ENCODE measurements around the gene PUS10. TPM values are rescaled to one million over a fixed set of nuclear protein-coding genes. Genes with fewer than 3 reads are reported as not detected.

The PUS10 gene
- total RNA-seq, 1 donor from 2014 or later = 8.9 TPM

DNA sequence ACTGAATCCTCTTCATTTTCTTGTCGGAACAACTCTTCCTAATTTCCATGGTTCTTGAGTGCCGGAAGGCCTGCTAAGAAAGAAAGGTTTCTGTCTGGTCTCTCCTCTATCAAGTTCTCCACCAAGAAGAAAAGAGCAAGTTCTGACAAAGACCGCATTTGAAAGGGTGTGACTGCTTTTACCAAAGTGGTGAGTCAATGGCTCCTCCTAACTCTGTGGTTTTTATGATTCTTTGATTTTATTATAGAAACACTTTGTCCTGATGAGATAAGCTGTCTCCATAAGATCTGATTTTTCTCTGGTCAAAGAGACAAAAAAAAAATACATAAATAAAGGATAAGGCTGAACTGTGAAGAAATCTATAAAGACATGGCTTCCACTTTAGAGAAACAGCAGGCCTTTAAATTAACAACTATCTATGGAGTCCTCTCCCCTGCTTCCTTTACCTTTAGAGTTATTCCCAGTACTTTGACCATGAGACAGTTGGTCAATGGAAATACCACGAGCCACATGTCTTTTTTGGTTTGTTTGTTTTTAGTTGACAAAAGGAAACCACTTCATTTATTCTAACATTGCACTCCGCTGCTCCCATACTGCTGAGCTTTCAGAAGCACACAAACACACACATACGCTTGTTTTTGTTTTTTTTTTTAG lies 69.0 kb downstream of the PUS10 start:
- TF ChIP-seq, protein P1, sequence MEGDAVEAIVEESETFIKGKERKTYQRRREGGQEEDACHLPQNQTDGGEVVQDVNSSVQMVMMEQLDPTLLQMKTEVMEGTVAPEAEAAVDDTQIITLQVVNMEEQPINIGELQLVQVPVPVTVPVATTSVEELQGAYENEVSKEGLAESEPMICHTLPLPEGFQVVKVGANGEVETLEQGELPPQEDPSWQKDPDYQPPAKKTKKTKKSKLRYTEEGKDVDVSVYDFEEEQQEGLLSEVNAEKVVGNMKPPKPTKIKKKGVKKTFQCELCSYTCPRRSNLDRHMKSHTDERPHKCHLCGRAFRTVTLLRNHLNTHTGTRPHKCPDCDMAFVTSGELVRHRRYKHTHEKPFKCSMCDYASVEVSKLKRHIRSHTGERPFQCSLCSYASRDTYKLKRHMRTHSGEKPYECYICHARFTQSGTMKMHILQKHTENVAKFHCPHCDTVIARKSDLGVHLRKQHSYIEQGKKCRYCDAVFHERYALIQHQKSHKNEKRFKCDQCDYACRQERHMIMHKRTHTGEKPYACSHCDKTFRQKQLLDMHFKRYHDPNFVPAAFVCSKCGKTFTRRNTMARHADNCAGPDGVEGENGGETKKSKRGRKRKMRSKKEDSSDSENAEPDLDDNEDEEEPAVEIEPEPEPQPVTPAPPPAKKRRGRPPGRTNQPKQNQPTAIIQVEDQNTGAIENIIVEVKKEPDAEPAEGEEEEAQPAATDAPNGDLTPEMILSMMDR (IDR thresholded peaks at IDR 0.05) = no peak
- no peak overlapping the region for H3K27ac ChIP-seq
- no peaks in the 10 kb centered on the region for H3K27me3 ChIP-seq
- no peak overlapping the region for H3K4me3 ChIP-seq
- intact Hi-C loops (cut with DNase I) = no loop called here
- no peak for DNase-seq
- no peaks in the 10 kb centered on the region for H3K4me1 ChIP-seq
- H3K36me3 ChIP-seq = peaks cover 16% of the 10 kb centered on the region
- no peak for ATAC-seq
- no peaks in the 10 kb centered on the region for H3K9me3 ChIP-seq

DNA sequence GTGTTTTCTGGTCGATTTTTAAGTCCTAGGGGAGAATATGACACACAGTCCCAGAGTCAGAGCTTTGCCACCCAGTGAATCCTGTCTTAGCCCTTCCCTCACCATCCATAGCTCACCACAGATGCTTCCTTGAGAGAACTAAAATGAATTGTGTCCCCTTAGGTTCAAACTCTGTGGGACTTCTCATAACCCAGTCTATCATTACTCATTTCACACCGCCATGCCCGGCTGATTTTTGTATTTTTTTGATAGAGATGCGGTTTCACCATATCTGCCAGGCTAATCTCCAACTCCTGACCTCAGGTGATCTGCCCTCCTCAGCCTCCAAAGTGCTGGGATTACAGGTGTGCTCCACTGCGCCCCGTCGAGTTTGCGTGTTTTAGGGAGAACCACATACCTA lies 69.9 kb downstream of the PUS10 start:
- Histone ChIP-seq H3K27ac (no peak overlapping the region), H3K36me3 (peaks cover 9% of the 10 kb centered on the region), H3K4me3 (no peak overlapping the region), H3K27me3 (no peaks in the 10 kb centered on the region), H3K9me3 (no peaks in the 10 kb centered on the region), H3K4me1 (no peaks in the 10 kb centered on the region)
- DNase-seq = no peak
- ATAC-seq = no peak
- TF ChIP-seq, protein P1 (IDR thresholded peaks at IDR 0.05) = no peak
- intact Hi-C loops (cut with DNase I) = no loop called here

- no peak overlapping the region for H3K4me3 ChIP-seq
- no peaks in the 10 kb centered on the region for H3K4me1 ChIP-seq
- TF ChIP-seq, protein P1 (IDR thresholded peaks at IDR 0.05) = no peak
- no peaks in the 10 kb centered on the region for H3K9me3 ChIP-seq
- no peaks in the 10 kb centered on the region for H3K36me3 ChIP-seq
- no peak overlapping the region for H3K27ac ChIP-seq
- no peak for ATAC-seq
- no peak for DNase-seq
- H3K27me3 ChIP-seq = no peaks in the 10 kb centered on the region
- intact Hi-C loops (cut with DNase I) = no loop called here
Measured at GRCh38 chr2:60947056-60947455, 71.0 kb downstream of the PUS10 start.

DNA sequence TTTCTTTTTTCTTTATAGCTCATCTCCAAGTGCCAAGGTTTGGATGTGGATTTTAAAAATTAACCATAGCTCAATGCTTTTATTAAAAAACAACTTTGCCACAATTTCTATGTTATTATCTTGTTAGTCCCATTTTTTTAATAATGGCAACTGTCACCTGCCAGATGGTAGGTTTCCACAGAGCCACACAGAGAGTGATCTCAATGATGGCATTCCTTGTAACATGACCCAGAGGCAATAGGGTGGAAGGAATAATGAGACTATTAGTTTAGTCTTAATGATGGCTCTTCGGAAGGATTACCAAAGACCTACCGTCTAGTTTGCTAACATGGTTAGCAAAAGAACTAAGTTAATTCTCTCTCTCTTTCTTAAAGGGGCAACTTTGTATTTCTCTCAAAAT lies 72.7 kb downstream of the PUS10 start:
- no peaks in the 10 kb centered on the region for H3K36me3 ChIP-seq
- H3K27ac ChIP-seq = no peak overlapping the region
- TF ChIP-seq, protein P1 (IDR thresholded peaks at IDR 0.05) = no peak
- no peaks in the 10 kb centered on the region for H3K9me3 ChIP-seq
- DNase-seq = no peak
- no peak for ATAC-seq
- no peak overlapping the region for H3K4me3 ChIP-seq
- no peaks in the 10 kb centered on the region for H3K27me3 ChIP-seq
- H3K4me1 ChIP-seq = no peaks in the 10 kb centered on the region
- intact Hi-C loops (cut with DNase I) = no loop called here

DNA sequence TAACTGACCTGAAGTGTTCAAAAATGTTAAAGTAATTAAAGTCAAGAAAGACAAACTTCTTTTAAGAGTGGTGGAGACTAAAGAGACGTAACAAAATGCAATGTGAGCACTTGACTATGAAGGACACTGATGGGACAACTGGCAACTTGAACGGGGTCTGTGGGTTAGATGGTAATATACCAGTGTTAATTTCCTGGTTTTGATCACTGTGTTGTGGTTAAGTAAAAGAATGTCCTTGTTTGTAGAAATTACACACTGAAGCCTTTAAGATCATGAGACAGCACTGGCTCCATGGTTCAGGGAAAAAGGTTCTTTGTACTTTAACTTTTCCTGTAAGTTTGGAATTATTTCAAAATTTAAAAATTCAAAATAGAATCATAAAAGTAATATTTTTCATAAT lies 78.4 kb downstream of the PUS10 start:
- DNase-seq (no peak), ATAC-seq (no peak)
- Histone ChIP-seq H3K36me3 (peaks cover 6% of the 10 kb centered on the region), H3K4me3 (no peak overlapping the region), H3K4me1 (peaks cover 2% of the 10 kb centered on the region), H3K9me3 (no peaks in the 10 kb centered on the region), H3K27me3 (no peaks in the 10 kb centered on the region), H3K27ac (no peak overlapping the region)
- intact Hi-C loops (cut with DNase I) = no loop called here
- TF ChIP-seq, protein P1 (IDR thresholded peaks at IDR 0.05) = no peak

- Histone ChIP-seq H3K4me1 (peaks cover 12% of the 10 kb centered on the region), H3K27ac (no peak overlapping the region), H3K27me3 (no peaks in the 10 kb centered on the region), H3K4me3 (no peak overlapping the region), H3K36me3 (peaks cover 6% of the 10 kb centered on the region), H3K9me3 (no peaks in the 10 kb centered on the region)
- DNase-seq = no peak
- TF ChIP-seq, protein P1 (IDR thresholded peaks at IDR 0.05) = no peak
- no peak for ATAC-seq
- intact Hi-C loops (cut with DNase I) = no loop called here
Measured at GRCh38 chr2:60938301-60938700, 79.8 kb downstream of the PUS10 start.
